CD4-positive, alpha-beta T cell treated with Interferon alpha-2 for 1 hour (primary cell): ENCODE measurements around the gene CAMK2B.
A peak's percentile ranks its signal among the peaks of the same experiment; 100 is the strongest.

Experiments used
- DNase-seq, 2 donors: peaks; one replicate each; pipeline ENCODE4 v3.0.0-alpha.2; 2020 to 2022

The CAMK2B gene

DNA sequence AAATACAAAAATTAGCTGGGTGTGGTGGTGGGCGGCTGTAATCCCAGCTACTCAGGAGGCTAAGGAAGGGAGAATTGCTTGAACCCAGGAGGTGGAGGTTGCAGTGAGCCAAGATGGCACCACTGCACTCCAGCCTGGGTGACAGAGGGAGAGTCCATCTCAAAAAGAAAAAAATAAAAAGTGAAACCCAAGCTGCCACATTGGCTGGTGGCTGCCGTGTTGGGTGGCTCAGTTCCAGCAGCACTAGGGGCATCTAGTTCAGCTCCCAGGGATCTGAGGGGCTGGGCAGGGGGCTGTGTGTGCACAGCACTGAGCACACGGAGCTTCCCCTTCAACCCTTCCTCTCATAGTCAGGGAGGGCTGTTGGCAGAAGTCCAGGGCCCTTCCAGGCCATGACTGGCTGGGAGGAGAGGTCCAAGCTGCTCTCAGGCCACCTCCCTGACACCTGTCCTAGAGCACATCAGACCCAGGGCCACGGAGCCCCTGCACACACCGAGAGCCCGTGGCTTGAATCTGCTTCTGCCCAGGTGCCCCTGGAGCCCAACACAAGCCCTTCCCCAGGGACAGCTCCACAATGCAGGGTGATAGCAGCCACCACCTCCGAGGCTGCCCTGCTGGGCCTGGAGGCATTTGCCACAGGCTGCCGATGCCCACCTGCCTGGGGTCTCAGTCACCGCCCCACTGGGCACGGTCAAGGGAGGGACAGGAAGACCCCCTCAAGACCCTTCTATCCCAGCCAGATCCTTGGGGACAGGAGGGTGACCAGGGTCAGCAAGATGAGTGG is 77.3 kb downstream of the CAMK2B start:
- DNase-seq: no peak

DNA sequence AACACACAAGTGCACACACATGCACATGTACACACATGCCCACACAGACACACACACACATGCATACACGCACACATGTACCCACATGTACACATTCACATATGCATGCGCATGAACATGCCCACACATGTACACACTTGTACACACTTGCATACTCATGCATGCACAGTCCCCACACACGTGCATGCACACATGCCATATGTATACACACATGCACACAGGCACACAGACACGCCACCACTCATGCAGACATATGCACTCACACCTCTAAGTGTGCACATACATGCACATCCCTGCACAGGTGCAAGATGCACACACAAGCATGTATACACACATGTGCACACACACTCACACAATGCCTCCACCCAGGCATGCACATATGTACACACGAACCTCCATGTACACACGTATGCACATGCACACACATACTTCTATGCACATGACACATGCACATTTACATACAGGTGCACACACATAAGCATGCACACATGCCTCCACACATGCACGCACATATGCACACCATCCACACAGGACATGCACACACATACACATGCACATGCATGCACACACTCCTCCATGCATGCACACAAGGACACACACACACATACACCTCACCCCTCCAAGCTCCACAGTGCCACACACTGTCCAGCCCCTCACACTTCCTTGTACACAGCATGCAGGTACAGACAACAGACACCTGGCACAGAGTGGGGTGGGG is 78.8 kb downstream of the CAMK2B start:
- DNase-seq: no peak

DNA sequence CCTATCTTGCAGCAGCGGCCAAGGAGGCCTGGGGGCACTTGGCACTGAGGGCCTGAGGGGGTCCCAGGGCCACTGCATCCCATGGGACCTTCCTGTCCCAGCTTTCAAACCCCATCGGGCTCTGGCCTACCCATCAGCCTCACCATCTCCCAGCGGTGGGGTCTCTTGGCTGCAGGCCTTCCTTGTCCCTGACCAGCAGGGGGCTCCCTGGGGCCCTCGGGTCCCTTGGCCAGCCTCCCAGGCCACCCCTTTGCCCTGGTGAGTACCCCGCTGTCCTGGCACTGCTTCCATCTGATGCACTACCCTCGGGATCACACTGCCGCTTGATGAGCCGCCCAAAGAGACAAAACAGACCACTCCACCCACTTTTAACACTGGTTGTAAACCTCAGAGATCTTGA is 81.1 kb downstream of the CAMK2B start:
- peak in 1 of 2 donors; percentile 25 for DNase-seq

DNA sequence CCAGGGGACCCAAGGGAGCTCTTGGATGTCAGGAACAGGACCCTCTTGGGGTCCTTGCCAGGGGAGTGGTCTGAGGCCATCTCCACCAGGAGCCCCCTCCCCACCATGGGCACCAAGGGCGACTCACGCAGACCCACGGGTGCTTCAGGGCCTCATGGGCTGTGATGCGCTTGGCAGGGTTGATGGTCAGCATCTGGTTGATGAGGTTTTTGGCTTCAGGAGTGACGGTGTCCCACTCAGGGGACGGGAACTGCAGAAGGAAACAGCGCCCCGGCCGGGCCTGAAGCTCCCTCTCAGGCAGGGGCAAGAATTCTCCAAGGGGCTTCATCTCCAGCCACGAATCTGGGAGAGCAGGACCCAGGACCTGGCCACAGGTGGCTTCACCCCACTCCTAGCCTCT is 83.3 kb downstream of the CAMK2B start:
- no peak for DNase-seq

DNA sequence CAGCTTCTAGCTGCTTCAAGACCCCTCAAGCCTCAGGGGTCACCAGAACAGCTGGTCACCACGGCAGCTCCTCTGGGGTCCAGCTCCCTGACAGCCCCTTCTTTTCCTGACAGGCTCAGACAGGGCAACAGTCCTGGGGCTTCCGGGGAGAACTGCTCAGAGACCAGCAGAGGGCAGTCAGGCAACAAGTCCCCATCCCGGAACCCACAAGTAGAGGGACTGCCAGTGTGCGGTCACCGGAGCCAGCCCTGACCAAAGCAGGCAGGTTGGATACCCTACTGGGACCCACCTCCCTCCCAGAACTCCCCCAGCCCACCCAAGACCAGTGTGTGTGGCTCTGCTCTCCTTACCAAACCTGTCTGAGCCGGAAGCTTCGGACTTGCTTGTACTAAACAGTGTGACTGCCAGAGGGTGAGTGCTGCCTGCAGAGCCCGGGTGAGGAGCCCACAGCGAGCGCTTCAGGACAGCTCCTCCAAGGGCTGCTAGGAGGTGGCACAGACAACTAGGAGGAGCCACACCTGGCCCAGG is 84.3 kb downstream of the CAMK2B start:
- peak; percentile 60 to 67 for DNase-seq

DNA sequence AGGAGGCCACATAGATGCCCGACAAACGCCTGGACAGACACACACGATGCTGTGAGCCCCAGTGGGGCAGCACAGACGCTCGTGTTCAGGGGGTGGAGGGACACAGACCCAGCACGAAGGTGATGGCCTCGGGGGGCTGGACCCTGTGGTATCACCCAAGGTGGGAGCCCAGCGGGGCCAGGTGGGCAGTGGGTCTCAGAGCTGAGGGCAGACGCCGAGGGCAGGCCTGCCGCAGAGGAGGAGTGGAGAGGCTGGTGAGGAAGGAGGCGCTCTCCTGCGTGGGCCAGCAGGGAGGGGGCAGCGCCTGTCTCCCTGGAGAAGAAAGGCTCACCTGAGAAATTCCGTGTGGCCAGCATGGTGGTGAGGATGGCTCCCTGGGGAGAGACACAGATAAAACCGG is 85.0 kb downstream of the CAMK2B start:
- DNase-seq: no peak

DNA sequence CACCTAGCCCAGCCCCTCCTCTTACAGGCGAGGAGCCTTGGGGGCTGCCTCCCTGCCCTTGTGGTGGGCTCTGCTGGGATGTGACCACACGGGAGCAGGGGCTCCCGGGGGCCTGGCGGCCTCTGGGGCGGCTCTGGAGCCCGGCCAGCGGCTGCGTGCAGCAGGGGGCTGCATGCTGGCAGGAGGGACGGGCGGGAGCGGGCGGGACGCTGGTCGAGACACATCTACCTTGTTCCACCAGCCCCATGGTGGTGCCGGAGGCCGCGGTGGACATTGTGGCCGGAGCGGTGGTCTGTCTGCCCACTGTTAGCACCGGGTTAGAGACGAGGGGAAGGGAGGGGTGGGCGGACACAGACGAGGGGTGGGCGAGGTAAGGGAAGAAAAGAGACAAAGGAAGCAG is 86.0 kb downstream of the CAMK2B start:
- DNase-seq: no peak

DNA sequence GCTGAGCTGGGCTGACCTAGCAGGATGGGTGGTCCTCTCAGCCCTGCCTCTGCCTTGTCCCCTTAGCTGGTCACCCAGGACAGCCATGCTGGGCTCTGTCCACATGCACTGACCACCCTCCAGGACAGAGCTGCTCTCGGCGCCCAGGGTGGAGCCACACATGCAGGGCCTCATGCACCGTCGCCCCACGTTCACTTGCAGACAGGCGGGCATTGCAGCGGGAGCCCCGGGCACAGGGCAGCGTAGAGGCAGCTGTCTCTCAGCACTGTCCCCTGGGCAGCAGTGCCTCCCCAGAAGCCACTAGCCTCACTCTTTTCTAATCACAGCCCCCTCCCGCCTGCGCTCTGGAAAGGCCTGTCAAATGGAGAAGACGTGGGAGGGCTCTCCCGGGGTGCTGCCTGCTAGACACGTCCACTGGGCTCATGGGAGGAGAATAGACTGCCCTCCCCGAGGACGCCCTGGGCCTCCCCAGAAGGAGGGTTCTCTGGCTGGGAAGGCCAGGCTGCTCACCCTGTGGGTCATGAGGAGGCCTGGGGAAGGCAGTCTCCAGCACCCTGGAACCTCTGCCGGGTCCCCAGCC is 87.2 kb downstream of the CAMK2B start:
- no peak for DNase-seq

DNA sequence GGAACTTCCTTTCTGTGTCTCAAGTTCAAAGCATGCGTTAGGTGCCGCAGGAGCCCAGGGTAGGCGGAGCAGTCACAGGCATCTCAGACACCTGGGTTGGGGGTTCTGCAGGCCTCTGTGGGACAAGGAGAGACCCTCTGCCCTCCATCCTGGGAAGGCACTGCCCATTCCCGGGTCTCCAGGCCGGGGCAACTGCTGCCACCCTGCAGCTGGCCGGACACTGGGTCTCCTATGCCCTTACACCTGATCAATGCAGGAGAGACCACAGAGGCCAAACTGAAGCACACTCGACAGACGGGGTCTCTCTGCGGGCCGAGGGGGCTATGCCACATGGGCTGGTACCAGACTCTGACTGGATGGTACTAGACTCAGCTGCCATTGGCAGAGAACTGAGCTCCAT is 87.7 kb downstream of the CAMK2B start:
- no peak for DNase-seq

DNA sequence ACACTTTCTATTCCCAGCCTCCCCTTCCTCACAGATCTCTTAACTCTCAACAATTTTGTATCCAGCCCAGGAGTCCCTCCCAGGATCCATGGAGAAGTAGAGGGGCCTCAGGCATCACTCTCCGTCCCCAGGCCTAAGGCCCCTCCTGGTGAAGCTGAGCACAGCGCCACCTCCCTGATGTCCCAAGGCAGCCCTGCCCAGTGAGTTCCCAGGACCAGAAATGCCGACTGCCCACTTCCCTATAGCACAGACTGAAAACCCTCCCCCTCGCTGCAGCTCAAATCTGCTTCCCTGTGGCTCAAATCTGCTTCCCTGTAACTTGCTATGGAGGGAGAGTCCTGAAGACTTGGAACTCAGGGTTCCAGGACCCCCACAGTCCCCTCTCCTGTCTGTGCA is 89.1 kb downstream of the CAMK2B start:
- no peak for DNase-seq

DNA sequence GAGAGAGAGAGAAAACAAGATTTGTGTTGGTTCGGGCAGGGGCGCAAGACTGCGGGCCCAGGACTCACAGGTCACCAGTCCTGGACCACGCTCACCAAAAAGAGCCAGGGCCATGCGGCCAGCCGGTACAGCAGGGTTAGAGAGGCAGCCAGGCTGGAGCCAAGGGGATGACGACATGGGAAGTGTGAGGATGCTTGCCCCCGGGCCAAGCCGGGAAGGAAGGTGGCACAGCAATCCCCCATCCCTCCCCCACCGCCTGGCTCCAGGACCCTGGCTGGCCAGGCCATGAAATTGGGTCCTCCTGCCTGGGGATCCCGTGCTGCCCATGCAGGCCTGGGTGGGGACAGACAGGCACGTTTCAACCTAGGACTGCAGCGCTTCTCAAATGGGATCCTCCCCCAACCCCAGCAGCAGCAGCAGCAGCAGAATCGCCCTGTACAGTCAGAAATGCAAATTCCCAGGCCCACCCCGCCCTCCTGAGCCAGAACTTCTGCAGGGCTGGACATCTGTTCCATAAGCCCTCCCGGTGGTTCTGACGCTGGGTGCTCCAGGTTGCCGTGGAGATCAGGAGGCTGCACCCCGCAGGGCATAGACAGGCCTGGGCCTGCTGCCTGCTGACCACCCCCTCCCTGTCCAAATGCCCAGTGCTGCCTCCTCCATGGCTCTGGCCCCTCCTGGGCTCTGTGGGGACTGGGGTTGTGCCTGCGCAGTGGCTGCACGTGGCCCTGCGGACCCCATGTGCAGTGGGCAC is 89.6 kb downstream of the CAMK2B start:
- DNase-seq: no peak

DNA sequence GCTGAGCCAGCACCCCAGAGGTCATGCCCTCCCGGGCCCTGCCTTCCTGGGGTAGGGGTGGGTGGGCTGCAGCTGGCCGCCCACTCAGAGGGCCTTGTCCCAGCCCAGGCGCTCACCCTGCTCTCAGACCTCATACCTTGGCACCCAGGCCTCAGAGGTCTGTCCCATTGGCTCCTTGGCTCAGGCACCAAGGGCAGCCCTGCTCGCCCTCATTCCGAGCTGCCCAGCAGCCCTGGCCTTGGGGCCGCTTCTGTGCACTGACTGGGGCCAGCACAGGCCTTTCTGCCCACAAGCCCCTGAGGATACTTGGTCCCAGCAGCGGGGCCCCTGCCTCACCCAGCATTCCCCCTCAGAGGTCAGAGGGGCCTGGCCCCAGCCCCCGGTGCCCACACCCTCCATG is 90.3 kb downstream of the CAMK2B start:
- DNase-seq: no peak

DNA sequence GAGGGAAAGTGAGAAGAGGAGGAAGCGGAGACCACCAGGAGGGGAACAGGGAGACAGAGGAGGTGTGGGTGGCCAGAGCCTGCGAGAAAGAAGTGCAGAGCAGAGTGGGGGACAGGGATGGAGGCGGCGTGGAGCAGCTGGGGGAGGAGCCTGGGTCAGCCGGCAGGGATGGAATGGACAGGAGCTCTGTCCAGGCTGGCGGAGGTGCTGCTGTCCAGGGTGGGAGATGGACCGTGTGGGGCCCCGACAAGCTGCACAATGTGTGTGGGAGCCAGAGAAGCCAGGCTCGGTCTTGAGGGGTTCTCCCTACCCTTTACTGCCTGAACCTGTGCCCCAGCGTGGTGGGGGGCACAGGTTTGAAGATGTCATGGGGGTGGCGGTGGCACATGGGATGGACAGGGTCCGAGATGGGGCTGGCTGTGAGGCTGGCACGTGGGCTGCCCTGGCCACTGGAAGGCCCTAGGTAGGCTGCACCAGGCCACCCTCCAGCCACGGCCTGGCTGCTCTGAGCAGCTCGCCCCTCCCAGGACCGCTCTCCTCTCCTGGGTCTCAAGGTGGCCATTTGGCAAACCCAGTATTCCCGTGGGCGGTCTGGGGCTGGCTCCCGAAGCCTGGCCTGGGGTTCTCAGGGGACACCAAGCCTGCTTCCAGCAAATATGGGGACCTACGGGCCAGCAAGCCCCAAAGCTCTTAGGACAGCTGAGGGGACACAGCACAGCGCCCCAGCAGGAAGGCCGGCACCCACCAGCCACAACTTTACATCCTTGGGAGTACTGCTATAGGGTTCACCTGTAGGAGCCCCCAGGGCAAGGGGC is 92.3 kb downstream of the CAMK2B start:
- DNase-seq: no peak

DNA sequence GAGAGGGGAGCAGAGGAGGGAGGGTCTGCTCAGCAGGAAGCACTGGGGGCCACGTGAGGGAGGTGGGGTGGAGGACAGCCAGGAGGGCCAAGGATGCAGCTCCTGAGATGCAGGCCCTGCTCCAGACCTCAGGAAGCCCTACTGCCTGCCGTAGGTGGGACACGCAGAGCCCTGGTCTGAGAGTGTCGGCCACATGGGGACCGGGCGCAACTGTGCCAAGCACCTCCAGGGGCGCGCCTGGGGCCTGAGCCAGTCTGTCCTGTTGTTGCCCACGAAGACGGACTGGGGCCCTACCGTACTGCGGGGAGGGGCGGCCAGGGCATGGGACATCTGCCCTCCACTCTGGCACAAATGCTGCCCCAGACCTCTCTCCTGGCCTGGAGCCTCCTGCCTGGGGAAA is 93.0 kb downstream of the CAMK2B start:
- DNase-seq: no peak

DNA sequence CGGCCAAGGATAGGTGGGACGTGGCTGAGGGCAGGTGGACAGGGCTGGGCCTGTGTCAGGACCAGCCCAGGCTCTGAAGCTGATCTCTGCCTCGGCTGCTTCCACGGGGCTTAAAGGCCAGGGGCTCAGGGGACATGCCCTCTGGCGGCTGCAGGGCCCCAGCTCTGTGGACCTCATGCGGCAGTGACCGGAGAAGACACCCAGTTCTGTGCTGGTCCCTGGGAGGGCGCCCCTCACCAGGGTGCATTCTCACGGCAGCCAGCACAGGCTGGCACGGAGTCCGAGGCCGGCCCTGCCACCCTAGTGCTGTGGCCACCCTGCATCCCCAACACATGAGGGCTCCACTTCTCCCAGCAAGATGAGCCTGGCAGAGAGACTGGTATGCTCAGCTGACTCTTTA is 94.3 kb downstream of the CAMK2B start:
- DNase-seq: no peak

DNA sequence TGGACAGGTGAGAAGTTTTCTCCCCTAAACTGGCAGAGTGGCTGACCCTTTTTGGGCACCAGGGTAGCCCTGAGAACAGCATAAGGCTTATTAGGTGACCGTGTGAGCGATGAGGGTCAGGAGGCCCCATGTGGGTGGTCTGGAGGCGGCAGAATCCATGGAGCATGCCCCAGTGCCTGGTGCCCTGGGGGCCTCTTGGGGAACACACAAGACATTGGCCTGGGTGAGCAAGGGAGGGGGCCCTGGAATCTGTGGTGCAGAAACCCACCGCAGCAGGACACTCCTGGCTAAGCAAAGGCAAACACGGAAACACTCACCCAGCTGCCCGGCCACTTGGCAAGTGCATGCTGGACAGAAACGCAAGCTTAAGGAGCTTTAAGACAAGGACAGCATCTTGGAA is 95.1 kb downstream of the CAMK2B start:
- DNase-seq: no peak

DNA sequence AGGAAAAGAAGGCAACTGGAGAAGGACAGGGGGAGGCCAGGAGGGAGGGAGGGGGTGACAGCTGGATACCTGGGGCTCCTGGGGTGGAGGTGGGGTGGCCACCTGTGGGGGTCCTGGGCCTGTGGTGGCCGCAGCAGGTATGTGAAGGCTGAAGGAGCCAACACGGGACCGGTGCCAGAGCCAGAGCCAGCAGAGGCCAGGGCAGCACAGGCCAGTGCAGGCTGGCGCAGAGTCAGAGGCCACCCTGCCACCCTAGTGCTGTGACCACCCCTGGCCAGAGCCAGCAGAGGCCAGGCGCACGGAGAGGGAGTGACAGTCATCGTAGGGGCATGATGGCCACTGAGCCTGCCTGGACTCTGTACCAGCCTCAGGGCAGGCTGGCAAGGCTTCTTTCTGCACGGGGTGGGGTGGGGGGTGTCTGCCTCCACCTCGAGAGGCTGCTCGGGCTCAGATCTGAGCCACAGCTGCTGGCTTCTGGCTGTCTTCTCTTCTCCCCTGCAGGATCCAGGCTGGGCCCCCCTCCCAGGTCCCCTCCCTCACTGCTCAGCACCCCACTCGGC is 95.8 kb downstream of the CAMK2B start:
- DNase-seq: no peak

DNA sequence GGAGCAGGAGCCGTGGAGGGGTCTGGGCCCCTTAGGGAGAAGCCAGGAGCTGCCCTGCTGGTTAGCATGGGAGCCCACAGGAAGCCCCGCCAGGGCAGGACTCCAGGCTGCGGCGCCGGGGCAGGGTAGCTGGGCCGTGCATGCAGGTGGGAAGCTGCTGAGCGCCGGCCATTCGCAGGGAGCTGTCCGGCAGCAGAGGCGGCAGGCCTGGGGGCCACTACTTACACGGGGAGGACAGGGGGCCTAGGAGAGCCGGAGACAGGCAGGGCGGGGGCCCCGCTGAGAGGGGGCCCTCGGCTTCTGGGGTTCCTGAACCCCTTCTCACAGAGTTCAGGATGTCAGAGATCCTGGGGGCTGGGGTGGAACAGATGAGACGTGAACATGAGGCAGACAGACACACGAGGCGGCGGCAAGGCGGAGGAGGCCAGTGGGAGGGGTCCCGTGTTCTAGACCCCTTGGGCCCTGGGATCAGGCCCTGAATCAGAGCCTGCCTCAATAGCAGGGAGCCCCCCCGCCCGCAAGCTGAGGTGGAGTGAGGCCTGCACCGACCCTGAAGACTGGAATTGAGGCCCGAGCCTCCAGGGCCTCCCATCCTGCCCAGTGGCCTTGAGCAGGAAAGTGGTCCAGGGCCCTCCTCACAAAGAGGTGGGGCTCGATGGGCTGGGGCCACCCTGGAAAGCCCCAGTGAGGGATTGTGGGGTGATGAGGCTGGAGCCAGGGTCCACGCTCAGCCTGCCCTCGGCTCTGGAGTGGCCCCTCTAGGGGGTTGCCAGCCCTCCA is 96.6 kb downstream of the CAMK2B start:
- no peak for DNase-seq

DNA sequence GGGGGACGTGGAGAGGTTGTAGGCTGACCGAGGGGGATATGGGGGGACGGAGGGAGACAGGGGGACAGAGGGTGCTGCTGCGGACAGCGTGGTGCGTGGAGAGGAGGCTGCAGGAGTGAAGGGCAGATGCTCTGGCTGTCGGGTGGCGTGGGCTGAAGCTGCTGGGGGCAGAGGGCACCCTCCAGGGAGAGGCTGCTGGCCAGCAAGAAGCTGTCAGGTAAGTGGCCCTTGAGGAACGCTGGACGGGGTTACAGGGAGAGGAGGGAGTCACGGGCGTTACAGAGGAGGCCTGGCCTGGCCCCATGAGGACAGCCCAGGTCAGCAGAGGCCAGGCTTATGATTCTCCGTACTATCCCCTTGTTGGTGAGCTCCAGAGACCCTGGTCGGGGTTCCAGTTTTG is 97.5 kb downstream of the CAMK2B start:
- no peak for DNase-seq

DNA sequence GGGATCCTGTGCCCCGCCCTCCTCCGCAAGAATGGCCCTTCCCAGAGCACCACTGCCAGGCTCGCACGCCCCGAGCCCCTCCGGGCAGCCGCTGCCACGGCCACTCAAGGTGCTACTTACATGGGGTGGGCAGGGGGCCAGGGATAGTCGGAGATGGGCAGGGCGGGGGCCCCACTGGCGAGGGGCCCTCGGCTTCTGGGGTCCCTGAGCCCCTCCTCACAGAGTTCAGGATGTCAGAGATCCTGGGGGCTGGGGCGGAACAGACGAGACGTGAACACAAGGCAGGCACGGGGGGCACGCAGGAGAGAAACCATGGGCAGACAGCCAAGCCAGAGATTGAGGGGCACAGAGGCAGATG is 99.0 kb downstream of the CAMK2B start:
- DNase-seq: no peak
